PC-9 (cell line): ENCODE data around the gene PHACTR3. TPM values are rescaled to one million over a fixed set of nuclear protein-coding genes. Genes with fewer than 3 reads are reported as not detected.

Experiments
- BruUV-seq: library from RNA; stranded (reverse); fragments of 400-500 nt; replicated peaks from 2 replicates; lab custom pipeline; 2021; lab: Mats Ljungman, UMichigan
- CTCF ChIA-PET: fragments of 300-600 bp; sonication (Branson Sonifier 250); formaldehyde crosslinking; loops from one replicate; lab custom pipeline; 2022; ENCODE audit warnings: antibody characterized with exemption; lab: Charles Lee
- POLR2A ChIA-PET: fragments of 300-600 bp; sonication (Branson Sonifier 250); formaldehyde crosslinking; loops from one replicate; lab custom pipeline; 2022; ENCODE audit warnings: antibody characterized with exemption; ENCODE audit not compliant: unreplicated experiment; lab: Charles Lee
- DNase-seq, 2 experiments: peaks; one replicate each; pipeline versions ENCODE4 v3.0.0 to v3.0.0-alpha.2; 2015 to 2022; ENCODE audit warnings: mixed read lengths in 1 of 2
- H2AFZ ChIP-seq: fragments of 200-600 bp; sonication (generic); 2 replicates; pipeline ENCODE4 v1.8.1; 2017; ENCODE audit warnings: antibody characterized with exemption
- H3F3A ChIP-seq: fragments of 200-600 bp; sonication (generic); 2 replicates; pipeline ENCODE4 v1.8.1; 2017; ENCODE audit warnings: antibody characterized with exemption, mild to moderate bottlenecking, low read depth; ENCODE audit not compliant: insufficient read depth
- H3K27ac ChIP-seq: fragments of 200-600 bp; sonication (generic); 2 replicates; pipeline ENCODE4 v1.6.1; 2016; ENCODE audit warnings: mixed run types
- H3K27me3 ChIP-seq: fragments of 200-600 bp; sonication (generic); 2 replicates; pipeline ENCODE4 v1.6.1; 2016; ENCODE audit warnings: low read depth, mixed run types; ENCODE audit not compliant: insufficient read depth
- H3K36me3 ChIP-seq: fragments of 200-600 bp; sonication (generic); 2 replicates; pipeline ENCODE4 v1.6.1; 2016; ENCODE audit warnings: low read depth, mixed run types
- H3K4me1 ChIP-seq: fragments of 200-600 bp; sonication (generic); replicated peaks from 2 replicates; pipeline ENCODE4 v1.6.1; 2016; ENCODE audit warnings: mixed run types; ENCODE audit not compliant: insufficient read depth
- H3K4me2 ChIP-seq: fragments of 200-600 bp; sonication (generic); 2 replicates; pipeline ENCODE4 v1.6.1; 2017; ENCODE audit warnings: mixed run types
- H3K4me3 ChIP-seq: fragments of 200-600 bp; sonication (generic); 2 replicates; pipeline ENCODE4 v1.6.1; 2016; ENCODE audit warnings: mixed run types
- H3K79me2 ChIP-seq: fragments of 200-600 bp; sonication (generic); 2 replicates; pipeline ENCODE4 v1.6.1; 2017; ENCODE audit warnings: low read depth, mixed run types
- H3K9me2 ChIP-seq: fragments of 200-600 bp; sonication (generic); 2 replicates; pipeline ENCODE4 v1.8.1; 2017; ENCODE audit warnings: mild to moderate bottlenecking; ENCODE audit not compliant: insufficient read depth
- H3K9me3 ChIP-seq: fragments of 200-600 bp; sonication (generic); 2 replicates; pipeline ENCODE4 v1.8.1; 2016; ENCODE audit warnings: low read depth; ENCODE audit not compliant: insufficient read depth
- H4K20me1 ChIP-seq: fragments of 200-600 bp; sonication (generic); 2 replicates; pipeline ENCODE4 v1.8.1; 2017; ENCODE audit not compliant: insufficient read depth
- EZH2 ChIP-seq: fragments of 200-600 bp; sonication (generic); IDR thresholded peaks from 2 replicates; pipeline ENCODE4 v1.8.0; 2017; ENCODE audit warnings: antibody characterized with exemption, low read depth
- intact Hi-C: fragments of 100-400 bp; cut with micrococcal nuclease; formaldehyde crosslinking; loops from one replicate; pipeline ENCODE4 v1.10.0; 2022; ENCODE audit not compliant: unreplicated experiment
- total RNA-seq: library from RNA; stranded (reverse); gene quantifications from 2 replicates; pipeline ENCODE4 v1.2.3, GENCODE V29; 2021
- TF ChIP-seq, protein P1 (sequence below): fragments of 200-600 bp; sonication (generic); conservative IDR thresholded peaks from 2 replicates; pipeline ENCODE4 v1.6.1; 2017; ENCODE audit warnings: mixed run types, antibody characterized with exemption, mild to moderate bottlenecking, moderate library complexity

PHACTR3 gene
- total RNA-seq, 1 experiment from 2014 or later: 0.41 TPM

DNA sequence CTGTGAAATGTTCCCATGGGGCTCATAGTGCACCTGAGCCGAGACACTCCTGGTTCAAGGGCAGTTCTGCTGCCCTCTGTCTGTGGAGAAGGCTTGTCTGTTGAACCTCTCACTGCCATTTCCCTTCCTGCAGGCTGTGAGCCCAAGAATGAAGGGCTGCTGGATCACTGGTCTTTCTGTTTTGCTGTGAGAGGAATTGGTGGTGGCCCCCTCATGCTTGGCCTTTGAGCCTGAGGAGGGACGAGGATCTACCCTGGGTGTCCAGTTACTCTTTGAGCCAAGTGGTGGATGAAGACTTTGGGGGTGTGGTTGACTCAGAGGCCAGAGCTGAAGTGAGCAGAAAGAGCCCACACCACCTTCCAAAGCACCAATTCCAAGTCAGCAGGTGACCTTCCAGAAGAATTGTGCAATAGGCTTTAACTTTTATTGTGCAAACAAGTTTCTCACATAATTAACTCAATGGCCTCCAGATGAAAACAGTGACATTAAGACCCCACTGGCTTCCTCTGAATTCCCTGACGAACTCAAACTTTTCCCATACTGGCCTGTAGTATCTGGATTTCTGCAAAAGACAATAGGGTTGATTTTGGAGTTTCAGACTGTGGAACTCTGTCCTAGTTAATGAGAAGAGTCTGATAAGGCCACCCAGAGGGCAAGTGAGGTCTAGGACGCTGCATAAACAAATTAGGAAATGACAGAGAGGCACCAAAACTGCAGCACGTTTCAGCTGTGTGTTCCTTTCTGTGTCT lies 101.5 kb downstream of the PHACTR3 start:
- no peak overlapping the region for H3K4me2 ChIP-seq
- H3K27ac ChIP-seq: no peak overlapping the region
- no peaks in the 10 kb centered on the region for H3K9me2 ChIP-seq
- no peaks in the 10 kb centered on the region for H3K9me3 ChIP-seq
- BruUV-seq: no TSS peak
- TF ChIP-seq, protein P1, sequence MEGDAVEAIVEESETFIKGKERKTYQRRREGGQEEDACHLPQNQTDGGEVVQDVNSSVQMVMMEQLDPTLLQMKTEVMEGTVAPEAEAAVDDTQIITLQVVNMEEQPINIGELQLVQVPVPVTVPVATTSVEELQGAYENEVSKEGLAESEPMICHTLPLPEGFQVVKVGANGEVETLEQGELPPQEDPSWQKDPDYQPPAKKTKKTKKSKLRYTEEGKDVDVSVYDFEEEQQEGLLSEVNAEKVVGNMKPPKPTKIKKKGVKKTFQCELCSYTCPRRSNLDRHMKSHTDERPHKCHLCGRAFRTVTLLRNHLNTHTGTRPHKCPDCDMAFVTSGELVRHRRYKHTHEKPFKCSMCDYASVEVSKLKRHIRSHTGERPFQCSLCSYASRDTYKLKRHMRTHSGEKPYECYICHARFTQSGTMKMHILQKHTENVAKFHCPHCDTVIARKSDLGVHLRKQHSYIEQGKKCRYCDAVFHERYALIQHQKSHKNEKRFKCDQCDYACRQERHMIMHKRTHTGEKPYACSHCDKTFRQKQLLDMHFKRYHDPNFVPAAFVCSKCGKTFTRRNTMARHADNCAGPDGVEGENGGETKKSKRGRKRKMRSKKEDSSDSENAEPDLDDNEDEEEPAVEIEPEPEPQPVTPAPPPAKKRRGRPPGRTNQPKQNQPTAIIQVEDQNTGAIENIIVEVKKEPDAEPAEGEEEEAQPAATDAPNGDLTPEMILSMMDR: no peak
- TF ChIP-seq EZH2: no peak
- H3K36me3 ChIP-seq: no peaks in the 10 kb centered on the region
- peaks cover 45% of the 10 kb centered on the region for H3K27me3 ChIP-seq
- CTCF ChIA-PET: no interaction called here
- intact Hi-C loops: no loop called here
- no peak overlapping the region for H3K4me3 ChIP-seq
- no peaks in the 10 kb centered on the region for H3F3A ChIP-seq
- POLR2A ChIA-PET: no interaction called here
- no peaks in the 10 kb centered on the region for H4K20me1 ChIP-seq
- no peaks in the 10 kb centered on the region for H3K4me1 ChIP-seq
- H2AFZ ChIP-seq: no peak overlapping the region
- DNase-seq: no peak
- no peaks in the 10 kb centered on the region for H3K79me2 ChIP-seq

DNA sequence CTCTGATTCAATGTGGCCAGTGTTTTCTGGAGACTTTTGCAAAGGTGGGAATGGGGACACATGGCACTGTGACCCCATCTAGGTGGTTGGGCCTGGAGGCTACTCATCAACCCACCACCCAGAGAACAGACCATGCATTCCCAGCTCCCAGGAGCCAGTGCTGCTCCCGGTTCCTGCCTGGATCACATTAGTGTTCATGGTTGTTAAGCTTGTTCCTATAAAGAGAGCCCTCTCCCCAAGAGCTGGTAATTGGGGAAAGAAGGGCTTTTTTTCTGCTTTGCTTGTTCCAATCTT lies 102.0 kb downstream of the PHACTR3 start:
- POLR2A ChIA-PET: no interaction called here

DNA sequence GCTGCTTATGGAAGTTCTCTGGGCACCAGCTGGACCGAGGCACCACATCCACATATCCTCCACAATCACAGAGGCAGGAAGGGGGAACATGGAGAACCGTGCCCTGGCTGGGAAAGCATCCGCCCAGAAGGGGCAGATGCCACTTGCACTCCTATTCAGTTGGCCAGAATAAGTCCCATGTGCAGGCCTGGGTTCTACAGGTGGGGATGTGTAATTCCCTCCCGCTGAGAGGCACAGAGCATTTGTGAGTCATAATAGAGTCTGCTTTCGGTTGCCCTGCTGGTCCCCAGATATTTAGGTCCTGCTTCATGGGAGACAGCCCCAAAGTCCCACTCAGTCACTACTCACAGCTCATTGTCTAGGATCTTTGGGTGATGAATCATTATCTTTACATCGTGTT lies 104.0 kb downstream of the PHACTR3 start:
- BruUV-seq: no TSS peak
- DNase-seq: no peak
- H3K79me2 ChIP-seq: no peaks in the 10 kb centered on the region
- peaks cover 20% of the 10 kb centered on the region for H3K27me3 ChIP-seq
- H3K4me1 ChIP-seq: no peaks in the 10 kb centered on the region
- H3K36me3 ChIP-seq: no peaks in the 10 kb centered on the region
- intact Hi-C loops: no loop called here
- ChIA-PET POLR2A (no interaction called here), CTCF (no interaction called here)
- no peak for TF ChIP-seq EZH2
- TF ChIP-seq, protein P1: no peak
- no peak overlapping the region for H3K4me2 ChIP-seq
- H3F3A ChIP-seq: no peaks in the 10 kb centered on the region
- H3K4me3 ChIP-seq: no peak overlapping the region
- no peak overlapping the region for H3K27ac ChIP-seq
- H4K20me1 ChIP-seq: no peaks in the 10 kb centered on the region
- no peaks in the 10 kb centered on the region for H3K9me2 ChIP-seq
- no peaks in the 10 kb centered on the region for H3K9me3 ChIP-seq
- no peak overlapping the region for H2AFZ ChIP-seq

More for the DNA sequence above, 102.0 kb downstream of the PHACTR3 start:
- Histone ChIP-seq H3K4me3 (no peak overlapping the region), H3K9me3 (no peaks in the 10 kb centered on the region), H3K27me3 (peaks cover 39% of the 10 kb centered on the region), H3K27ac (no peak overlapping the region), H3K36me3 (no peaks in the 10 kb centered on the region), H2AFZ (no peak overlapping the region), H4K20me1 (no peaks in the 10 kb centered on the region), H3F3A (no peaks in the 10 kb centered on the region), H3K4me2 (no peak overlapping the region), H3K9me2 (no peaks in the 10 kb centered on the region), H3K4me1 (no peaks in the 10 kb centered on the region), H3K79me2 (no peaks in the 10 kb centered on the region)
- CTCF ChIA-PET: no interaction called here
- TF ChIP-seq, protein P1: no peak
- no peak for TF ChIP-seq EZH2
- BruUV-seq: no TSS peak
- no peak for DNase-seq
- intact Hi-C loops: no loop called here
